ENCODE results near the gene C9orf57. TPM values are rescaled to one million over a fixed set of nuclear protein-coding genes. Genes with fewer than 3 reads are reported as not detected.
"Not testable (repeated sequence)": the region's sequence is repeated elsewhere in the genome, so short reads cannot be mapped to it uniquely, and the experiment has no call there.

The C9orf57 gene
- total and polyA plus RNA-seq, 7 experiments from 2014 or later: not detected

GRCh38 chr9:72012646-72013045 lies 47.8 kb downstream of the C9orf57 start:
- no peak overlapping the region for H3K27ac Mint-ChIP-seq
- intact Hi-C loops (cut with micrococcal nuclease): no loop called here
- POLR2A ChIA-PET: no interaction called here

GRCh38 chr9:72007726-72008125 lies 52.7 kb downstream of the C9orf57 start:
- H3K4me3 Mint-ChIP-seq; H3K27me3 Mint-ChIP-seq; H3K27ac ChIP-seq (ENCODE audit: low read depth, low read length); H3K36me3 Mint-ChIP-seq; POLR2A ChIA-PET; H3K9me3 ChIP-seq (ENCODE audit: control insufficient read depth in 2 of 3, low read length in 3 of 3); intact Hi-C loops (cut with micrococcal nuclease); H3K36me3 ChIP-seq (ENCODE audit: control insufficient read depth in 2 of 3, insufficient read depth in 3 of 3, low read length in 3 of 3); H3K4me1 ChIP-seq (ENCODE audit: control insufficient read depth in 2 of 2, insufficient read depth in 2 of 2, low read length in 2 of 2); ATAC-seq; H3K27ac Mint-ChIP-seq; CTCF ChIA-PET; H3K9me3 Mint-ChIP-seq; H3K4me3 ChIP-seq (ENCODE audit: low read length); H3K4me1 Mint-ChIP-seq; H3K27me3 ChIP-seq (ENCODE audit: control insufficient read depth in 2 of 2, insufficient read depth in 2 of 2, low read length in 2 of 2); DNase-seq: not testable (repeated sequence)

More at GRCh38 chr9:72012646-72013045, 47.8 kb downstream of the C9orf57 start:
- H3K36me3 Mint-ChIP-seq: no peaks in the 10 kb centered on the region
- H3K4me1 ChIP-seq (ENCODE audit: control insufficient read depth in 2 of 2, insufficient read depth in 2 of 2, low read length in 2 of 2): no peaks in the 10 kb centered on the region
- peaks cover 0 to 3% (median 0%) of the 10 kb centered on the region in 5 donors for H3K27me3 Mint-ChIP-seq
- no peak for ATAC-seq
- no peaks in the 10 kb centered on the region for H3K9me3 ChIP-seq (ENCODE audit: control insufficient read depth in 2 of 3, low read length in 3 of 3)
- CTCF ChIA-PET: interaction anchor here (0.8 kb wide), 1 partner anchor 11 kb away, joined by 3 read pairs; no protein-coding TSS in a partner anchor
- H3K4me3 Mint-ChIP-seq: no peak overlapping the region
- no peaks in the 10 kb centered on the region for H3K9me3 Mint-ChIP-seq
- DNase-seq: no peak
- H3K27me3 ChIP-seq (ENCODE audit: control insufficient read depth in 2 of 2, insufficient read depth in 2 of 2, low read length in 2 of 2): no peaks in the 10 kb centered on the region
- H3K4me3 ChIP-seq (ENCODE audit: low read length): no peak overlapping the region
- H3K27ac ChIP-seq (ENCODE audit: low read depth, low read length): no peak overlapping the region
- H3K36me3 ChIP-seq (ENCODE audit: control insufficient read depth in 2 of 3, insufficient read depth in 3 of 3, low read length in 3 of 3): no peaks in the 10 kb centered on the region
- peaks cover 2 to 12% (median 11%) of the 10 kb centered on the region in 7 donors for H3K4me1 Mint-ChIP-seq

- Mint-ChIP-seq H3K4me1 (peaks cover 0 to 2% (median 0%) of the 10 kb centered on the region in 7 donors), H3K36me3 (no peaks in the 10 kb centered on the region), H3K4me3 (no peak overlapping the region), H3K27me3 (no peaks in the 10 kb centered on the region), H3K27ac (no peak overlapping the region), H3K9me3 (peaks cover 0 to 2% (median 0%) of the 10 kb centered on the region in 11 donors)
- no peaks in the 10 kb centered on the region for H3K4me1 ChIP-seq (ENCODE audit: control insufficient read depth in 2 of 2, insufficient read depth in 2 of 2, low read length in 2 of 2)
- DNase-seq: no peak
- intact Hi-C loops (cut with micrococcal nuclease): no loop called here
- H3K36me3 ChIP-seq (ENCODE audit: control insufficient read depth in 2 of 3, insufficient read depth in 3 of 3, low read length in 3 of 3): no peaks in the 10 kb centered on the region
- ChIA-PET CTCF (no interaction called here), POLR2A (no interaction called here)
- H3K4me3 ChIP-seq (ENCODE audit: low read length): no peak overlapping the region
- H3K27ac ChIP-seq (ENCODE audit: low read depth, low read length): no peak overlapping the region
- no peak for ATAC-seq
- H3K9me3 ChIP-seq (ENCODE audit: control insufficient read depth in 2 of 3, low read length in 3 of 3): no peaks in the 10 kb centered on the region
- no peaks in the 10 kb centered on the region for H3K27me3 ChIP-seq (ENCODE audit: control insufficient read depth in 2 of 2, insufficient read depth in 2 of 2, low read length in 2 of 2)
Measured at GRCh38 chr9:72006501-72006900, 53.9 kb downstream of the C9orf57 start.

GRCh38 chr9:72005451-72005850 lies 55.0 kb downstream of the C9orf57 start:
- ChIA-PET POLR2A (no interaction called here), CTCF (no interaction called here)
- Histone ChIP-seq H3K27ac (ENCODE audit: low read depth, low read length) (no peak overlapping the region), H3K9me3 (ENCODE audit: control insufficient read depth in 2 of 3, low read length in 3 of 3) (no peaks in the 10 kb centered on the region), H3K4me3 (ENCODE audit: low read length) (no peak overlapping the region), H3K4me1 (ENCODE audit: control insufficient read depth in 2 of 2, insufficient read depth in 2 of 2, low read length in 2 of 2) (no peaks in the 10 kb centered on the region), H3K27me3 (ENCODE audit: control insufficient read depth in 2 of 2, insufficient read depth in 2 of 2, low read length in 2 of 2) (no peaks in the 10 kb centered on the region), H3K36me3 (ENCODE audit: control insufficient read depth in 2 of 3, insufficient read depth in 3 of 3, low read length in 3 of 3) (no peaks in the 10 kb centered on the region)
- ATAC-seq (no peak), DNase-seq (no peak)
- intact Hi-C loops (cut with micrococcal nuclease): no loop called here
- H3K4me1 Mint-ChIP-seq: peaks cover 0 to 2% (median 0%) of the 10 kb centered on the region in 7 donors
- H3K36me3 Mint-ChIP-seq: peaks cover 0 to 4% (median 0%) of the 10 kb centered on the region in 5 donors
- H3K27me3 Mint-ChIP-seq: no peaks in the 10 kb centered on the region
- H3K27ac Mint-ChIP-seq: no peak overlapping the region
- no peak overlapping the region for H3K4me3 Mint-ChIP-seq
- peaks cover 0 to 2% (median 0%) of the 10 kb centered on the region in 11 donors for H3K9me3 Mint-ChIP-seq

Other genes starting within 250 kb of the C9orf57 start
- gene ABHD17B, start 149.4 kb downstream of the C9orf57 start, total RNA-seq: 10 to 100 TPM in 4 of 5 experiments, 1 to 10 TPM in 1; 9.9 to 24.5 (median 18.7) TPM
- gene ABHD17B, start 149.4 kb downstream of the C9orf57 start, polyA plus RNA-seq: 10 to 100 TPM; 23.6 to 26.1 TPM
- 10 to 100 TPM in 1 of 5 experiments, 1 to 10 TPM in 4; 4.8 to 10.3 (median 8.6) TPM for gene C9orf85, start 149.0 kb downstream of the C9orf57 start, total RNA-seq
- 10 to 100 TPM; 11.6 to 13.9 TPM for gene C9orf85, start 149.0 kb downstream of the C9orf57 start, polyA plus RNA-seq
- gene GDA, start 88.8 kb upstream of the C9orf57 start, total RNA-seq: not detected
- gene GDA, start 88.8 kb upstream of the C9orf57 start, polyA plus RNA-seq: not detected

All from naive thymus-derived CD4-positive, alpha-beta T cell (primary cell).